ENCODE measurements around the gene SPATA6.

The SPATA6 gene

DNA sequence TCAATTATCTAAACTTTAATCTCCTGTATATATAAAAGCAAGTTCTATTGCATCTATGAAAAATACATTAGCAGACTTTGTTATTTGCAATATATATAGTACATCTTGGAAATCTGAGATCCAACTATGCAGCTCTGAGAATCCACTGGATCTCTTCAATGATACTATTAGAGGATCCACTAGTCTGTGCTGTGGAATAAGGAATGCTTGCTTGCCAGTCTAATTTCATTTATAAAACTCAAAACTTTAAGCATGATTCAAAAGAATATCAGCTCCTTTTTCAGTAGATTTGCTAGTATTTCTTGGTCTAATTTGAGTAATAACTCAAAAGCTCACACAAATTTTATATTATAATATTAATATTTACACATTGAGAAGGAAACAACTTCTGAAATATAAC lies 115.1 kb downstream of the SPATA6 start:
- POLR2A ChIA-PET: no interaction called here
- TF ChIP-seq, protein P1, sequence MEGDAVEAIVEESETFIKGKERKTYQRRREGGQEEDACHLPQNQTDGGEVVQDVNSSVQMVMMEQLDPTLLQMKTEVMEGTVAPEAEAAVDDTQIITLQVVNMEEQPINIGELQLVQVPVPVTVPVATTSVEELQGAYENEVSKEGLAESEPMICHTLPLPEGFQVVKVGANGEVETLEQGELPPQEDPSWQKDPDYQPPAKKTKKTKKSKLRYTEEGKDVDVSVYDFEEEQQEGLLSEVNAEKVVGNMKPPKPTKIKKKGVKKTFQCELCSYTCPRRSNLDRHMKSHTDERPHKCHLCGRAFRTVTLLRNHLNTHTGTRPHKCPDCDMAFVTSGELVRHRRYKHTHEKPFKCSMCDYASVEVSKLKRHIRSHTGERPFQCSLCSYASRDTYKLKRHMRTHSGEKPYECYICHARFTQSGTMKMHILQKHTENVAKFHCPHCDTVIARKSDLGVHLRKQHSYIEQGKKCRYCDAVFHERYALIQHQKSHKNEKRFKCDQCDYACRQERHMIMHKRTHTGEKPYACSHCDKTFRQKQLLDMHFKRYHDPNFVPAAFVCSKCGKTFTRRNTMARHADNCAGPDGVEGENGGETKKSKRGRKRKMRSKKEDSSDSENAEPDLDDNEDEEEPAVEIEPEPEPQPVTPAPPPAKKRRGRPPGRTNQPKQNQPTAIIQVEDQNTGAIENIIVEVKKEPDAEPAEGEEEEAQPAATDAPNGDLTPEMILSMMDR (IDR thresholded peaks at IDR 0.05; ENCODE audit: control extremely low read depth, extremely low read depth, low read depth, missing control alignments): no peak
- CTCF ChIA-PET: no interaction called here

DNA sequence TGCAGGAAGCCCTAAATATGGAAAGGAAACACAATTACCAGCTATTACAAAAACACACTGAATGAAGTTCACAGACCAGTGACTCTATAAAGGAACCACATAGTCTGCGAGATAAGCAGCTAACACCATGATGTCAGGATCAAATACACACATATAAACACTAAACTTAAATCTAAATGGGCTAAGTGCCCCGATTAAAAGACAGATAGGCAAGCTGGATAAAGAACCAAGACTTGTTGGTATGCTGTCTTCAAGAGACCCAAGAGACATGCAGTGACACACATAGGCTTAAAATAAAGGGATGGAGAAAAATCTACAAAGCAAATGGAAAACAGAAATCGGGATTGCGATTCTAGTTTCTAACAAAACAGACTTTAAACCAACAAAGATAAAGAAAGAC lies 127.6 kb downstream of the SPATA6 start:
- TF ChIP-seq, protein P1 (IDR thresholded peaks at IDR 0.05; ENCODE audit: control extremely low read depth, extremely low read depth, low read depth, missing control alignments): no peak
- no peak for DNase-seq (ENCODE audit: extremely low spot score)
- CTCF ChIA-PET: no interaction called here
- POLR2A ChIA-PET: no interaction called here

More for the DNA sequence above, 115.1 kb downstream of the SPATA6 start:
- no peak for DNase-seq (ENCODE audit: extremely low spot score)

DNA sequence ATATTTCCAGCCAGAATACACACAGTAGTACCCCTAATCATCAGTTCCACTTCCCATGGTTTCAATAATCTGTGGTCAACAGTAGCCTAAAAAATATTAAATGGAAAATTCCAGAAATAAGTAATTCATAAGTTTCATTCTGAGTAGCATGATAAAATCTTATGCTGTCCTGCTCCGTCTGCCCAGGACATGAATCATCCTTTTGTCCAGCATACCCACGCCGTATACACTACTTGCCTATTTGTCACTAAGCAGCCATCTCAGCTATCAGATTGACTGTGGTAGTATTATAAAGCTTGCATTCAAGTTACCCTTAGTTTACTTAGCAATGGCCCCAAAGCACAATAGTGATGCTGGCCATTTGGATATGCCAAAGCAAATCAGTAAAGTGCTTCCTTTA lies 130.8 kb downstream of the SPATA6 start:
- ChIA-PET POLR2A (no interaction called here), CTCF (no interaction called here)
- TF ChIP-seq, protein P1 (IDR thresholded peaks at IDR 0.05; ENCODE audit: control extremely low read depth, extremely low read depth, low read depth, missing control alignments): no peak
- DNase-seq (ENCODE audit: extremely low spot score): no peak

DNA sequence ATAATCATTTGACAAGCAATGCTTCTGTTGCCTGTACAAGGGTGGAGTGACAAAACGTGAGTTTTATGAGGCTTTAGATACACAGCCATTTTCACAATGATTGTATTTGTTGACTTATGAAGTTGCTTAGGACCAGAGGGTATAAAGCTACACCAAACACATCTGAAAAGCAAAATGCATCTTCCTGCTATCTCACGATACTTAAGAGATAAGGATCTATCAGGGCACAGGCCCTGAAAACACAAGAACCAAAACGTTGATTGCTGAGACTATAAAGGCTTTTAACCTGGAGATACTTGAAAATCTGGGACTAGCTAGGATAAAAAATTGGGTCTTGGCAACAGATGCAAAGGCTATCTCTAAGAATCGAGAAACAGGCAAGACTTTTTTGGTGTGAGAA lies 133.7 kb downstream of the SPATA6 start:
- POLR2A ChIA-PET: no interaction called here
- TF ChIP-seq, protein P1 (IDR thresholded peaks at IDR 0.05; ENCODE audit: control extremely low read depth, extremely low read depth, low read depth, missing control alignments): no peak
- CTCF ChIA-PET: interaction anchor here (1.4 kb wide), 1 partner anchor 9 kb away, joined by 4 read pairs; no protein-coding TSS in a partner anchor
- no peak for DNase-seq (ENCODE audit: extremely low spot score)

DNA sequence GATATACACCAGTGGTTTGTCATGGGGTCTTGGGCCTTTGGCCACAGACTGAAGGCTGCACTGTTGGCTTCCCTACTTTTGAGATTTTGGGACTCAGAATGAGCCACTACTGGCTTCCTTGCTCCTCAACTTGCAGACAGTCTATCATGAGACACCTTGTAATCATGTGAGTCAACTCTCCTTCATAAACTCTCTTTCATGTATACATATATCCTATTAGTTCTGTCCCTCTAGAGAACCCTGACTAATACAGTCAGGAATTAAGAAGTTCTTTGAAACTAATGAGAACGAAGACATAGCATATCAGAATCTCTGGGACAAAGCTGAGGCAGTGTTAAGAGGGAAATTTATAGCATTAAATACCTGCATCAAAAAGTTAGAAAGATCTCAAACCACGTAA lies 138.7 kb downstream of the SPATA6 start:
- DNase-seq (ENCODE audit: extremely low spot score): no peak
- TF ChIP-seq, protein P1 (IDR thresholded peaks at IDR 0.05; ENCODE audit: control extremely low read depth, extremely low read depth, low read depth, missing control alignments): no peak
- ChIA-PET CTCF (interaction anchor here (1.4 kb wide), 1 partner anchor 11 kb away, joined by 3 read pairs; no protein-coding TSS in a partner anchor), POLR2A (no interaction called here)

DNA sequence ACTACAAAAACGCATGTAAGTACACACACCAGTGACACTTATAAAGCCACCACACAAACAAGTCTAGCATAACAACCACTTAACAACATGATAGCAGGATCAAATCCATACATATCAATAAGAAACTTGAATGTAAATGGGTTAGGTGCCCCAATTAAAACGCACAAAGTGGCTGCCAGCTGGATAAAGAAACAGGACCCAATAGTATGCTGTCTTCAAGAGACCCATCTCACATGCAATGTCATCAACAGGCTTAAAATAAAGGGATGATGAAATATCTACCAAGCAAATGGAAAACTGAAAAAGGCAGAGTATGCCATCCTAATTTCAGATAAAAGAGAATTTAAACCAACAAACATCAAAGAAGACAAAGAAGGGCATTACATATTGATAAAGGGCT lies 139.9 kb downstream of the SPATA6 start:
- CTCF ChIA-PET: no interaction called here
- TF ChIP-seq, protein P1 (IDR thresholded peaks at IDR 0.05; ENCODE audit: control extremely low read depth, extremely low read depth, low read depth, missing control alignments): no peak
- DNase-seq (ENCODE audit: extremely low spot score): no peak
- POLR2A ChIA-PET: no interaction called here

DNA sequence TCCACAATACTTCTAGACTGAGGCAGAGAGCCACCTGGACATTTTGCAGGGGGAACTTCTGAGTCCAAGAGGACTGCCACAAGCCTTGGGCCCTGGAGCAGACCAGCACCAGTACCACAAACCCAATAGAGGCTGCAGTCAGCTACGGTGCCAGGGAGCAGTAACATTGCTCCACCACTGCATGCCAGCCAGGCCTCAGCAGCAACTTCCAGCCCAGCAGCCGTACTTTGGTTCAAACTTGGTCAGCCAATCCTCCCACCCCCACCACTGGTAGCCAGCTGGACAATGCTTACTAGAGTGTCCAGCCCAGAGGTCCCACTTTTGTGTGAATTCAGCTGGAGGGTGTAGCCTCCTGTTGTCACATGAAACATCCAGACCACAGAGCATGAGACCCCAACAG lies 142.1 kb downstream of the SPATA6 start:
- ChIA-PET CTCF (interaction anchor here (1.8 kb wide), 1 partner anchor 9 kb away, joined by 4 read pairs; no protein-coding TSS in a partner anchor), POLR2A (no interaction called here)
- TF ChIP-seq, protein P1 (IDR thresholded peaks at IDR 0.05; ENCODE audit: control extremely low read depth, extremely low read depth, low read depth, missing control alignments): no peak
- DNase-seq (ENCODE audit: extremely low spot score): no peak
